GM12872 (cell line): ENCODE results near the gene GLS2.

Source experiments
- TF ChIP-seq, protein P1 (sequence below): IDR thresholded peaks from 3 replicates; pipeline ENCODE4 v1.5.1; 2011; ENCODE audit warnings: low read depth, mild to moderate bottlenecking, low read length, moderate library complexity; ENCODE audit not compliant: insufficient read depth

The GLS2 gene

DNA sequence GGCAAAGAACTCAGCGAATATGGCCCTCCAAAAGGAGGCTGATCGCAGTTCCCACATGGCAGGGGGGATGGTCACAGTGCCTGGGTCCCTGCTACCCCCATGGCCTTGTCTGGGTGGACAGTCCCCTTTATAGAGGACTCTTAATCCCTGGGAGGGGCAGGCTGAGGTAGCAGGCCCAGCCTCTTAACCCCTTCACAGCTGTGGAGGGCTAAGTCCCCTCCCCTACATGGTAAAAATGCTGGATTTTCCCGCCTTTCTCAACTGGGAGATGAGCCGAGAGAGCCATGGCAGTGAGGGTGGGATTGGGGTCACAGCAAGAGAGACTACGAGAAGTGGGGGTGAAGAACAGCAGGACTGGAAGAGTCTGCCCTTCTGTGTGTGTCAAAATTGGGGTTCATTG is 33.4 kb downstream of the GLS2 start, which contains the start of gene MIP:
Gene MIP, minus strand, starts transcription at position 101 of the 400 bp plus-strand sequence. Its CDS starts 44 bp downstream, at position 57.
- TF ChIP-seq, protein P1, sequence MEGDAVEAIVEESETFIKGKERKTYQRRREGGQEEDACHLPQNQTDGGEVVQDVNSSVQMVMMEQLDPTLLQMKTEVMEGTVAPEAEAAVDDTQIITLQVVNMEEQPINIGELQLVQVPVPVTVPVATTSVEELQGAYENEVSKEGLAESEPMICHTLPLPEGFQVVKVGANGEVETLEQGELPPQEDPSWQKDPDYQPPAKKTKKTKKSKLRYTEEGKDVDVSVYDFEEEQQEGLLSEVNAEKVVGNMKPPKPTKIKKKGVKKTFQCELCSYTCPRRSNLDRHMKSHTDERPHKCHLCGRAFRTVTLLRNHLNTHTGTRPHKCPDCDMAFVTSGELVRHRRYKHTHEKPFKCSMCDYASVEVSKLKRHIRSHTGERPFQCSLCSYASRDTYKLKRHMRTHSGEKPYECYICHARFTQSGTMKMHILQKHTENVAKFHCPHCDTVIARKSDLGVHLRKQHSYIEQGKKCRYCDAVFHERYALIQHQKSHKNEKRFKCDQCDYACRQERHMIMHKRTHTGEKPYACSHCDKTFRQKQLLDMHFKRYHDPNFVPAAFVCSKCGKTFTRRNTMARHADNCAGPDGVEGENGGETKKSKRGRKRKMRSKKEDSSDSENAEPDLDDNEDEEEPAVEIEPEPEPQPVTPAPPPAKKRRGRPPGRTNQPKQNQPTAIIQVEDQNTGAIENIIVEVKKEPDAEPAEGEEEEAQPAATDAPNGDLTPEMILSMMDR = no peak

DNA sequence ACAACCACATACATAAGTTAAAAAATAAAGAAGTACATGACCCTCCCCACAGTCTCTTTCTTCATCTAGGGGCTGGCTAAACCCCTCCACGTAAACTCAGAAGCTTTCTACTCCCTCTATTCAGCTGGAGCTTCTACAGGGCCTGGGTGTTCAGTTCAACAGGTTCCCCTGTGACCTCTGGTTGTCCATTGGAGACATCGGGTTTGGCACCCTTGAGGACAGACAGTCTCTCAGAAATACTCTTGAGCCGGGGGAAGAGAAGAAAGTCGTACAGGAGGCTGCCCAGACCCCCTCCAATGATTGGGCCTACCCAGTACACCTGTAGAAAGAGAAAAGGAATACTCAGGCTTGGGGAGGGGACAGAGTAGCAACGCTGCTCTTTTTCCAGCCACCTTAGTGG is 36.8 kb downstream of the GLS2 start:
- TF ChIP-seq, protein P1 = no peak

DNA sequence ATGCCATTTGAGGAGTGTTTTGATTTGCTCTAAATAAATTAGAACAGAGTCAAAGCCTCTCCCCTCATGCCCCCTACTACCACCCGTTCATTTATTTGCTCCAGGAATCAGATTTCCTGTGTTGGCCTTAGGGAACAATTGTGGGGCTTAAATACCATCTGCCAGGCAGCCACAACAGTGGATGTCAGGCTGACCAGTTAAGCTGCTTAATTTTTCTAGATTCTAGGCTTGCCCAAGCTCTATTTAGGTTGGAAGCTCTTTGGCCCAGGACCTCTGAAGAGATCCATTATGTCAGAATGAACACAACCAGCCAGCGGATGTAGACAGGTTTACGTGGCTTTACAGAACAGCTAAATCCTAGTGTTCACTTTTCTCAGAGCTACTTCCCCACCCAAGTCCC is 37.7 kb downstream of the GLS2 start:
- TF ChIP-seq, protein P1 = no peak

DNA sequence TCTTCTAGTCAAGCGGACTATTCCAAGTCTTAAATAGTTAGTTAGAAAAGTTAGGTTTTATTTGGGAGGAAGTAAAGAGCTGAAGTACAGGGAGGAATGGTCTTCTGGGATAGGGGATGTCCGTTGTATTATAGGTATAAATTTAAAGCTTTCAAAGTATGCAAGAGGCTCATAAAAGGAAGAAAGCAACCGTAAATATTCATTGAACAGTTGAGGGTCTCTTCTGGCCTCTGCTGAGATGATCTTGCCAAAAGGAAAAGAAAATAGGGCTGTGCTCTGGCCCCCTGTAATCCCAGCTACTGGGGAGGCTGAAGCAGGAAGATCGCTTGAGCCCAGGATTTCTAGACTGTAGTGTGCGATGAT is 38.4 kb downstream of the GLS2 start:
- TF ChIP-seq, protein P1 = no peak

DNA sequence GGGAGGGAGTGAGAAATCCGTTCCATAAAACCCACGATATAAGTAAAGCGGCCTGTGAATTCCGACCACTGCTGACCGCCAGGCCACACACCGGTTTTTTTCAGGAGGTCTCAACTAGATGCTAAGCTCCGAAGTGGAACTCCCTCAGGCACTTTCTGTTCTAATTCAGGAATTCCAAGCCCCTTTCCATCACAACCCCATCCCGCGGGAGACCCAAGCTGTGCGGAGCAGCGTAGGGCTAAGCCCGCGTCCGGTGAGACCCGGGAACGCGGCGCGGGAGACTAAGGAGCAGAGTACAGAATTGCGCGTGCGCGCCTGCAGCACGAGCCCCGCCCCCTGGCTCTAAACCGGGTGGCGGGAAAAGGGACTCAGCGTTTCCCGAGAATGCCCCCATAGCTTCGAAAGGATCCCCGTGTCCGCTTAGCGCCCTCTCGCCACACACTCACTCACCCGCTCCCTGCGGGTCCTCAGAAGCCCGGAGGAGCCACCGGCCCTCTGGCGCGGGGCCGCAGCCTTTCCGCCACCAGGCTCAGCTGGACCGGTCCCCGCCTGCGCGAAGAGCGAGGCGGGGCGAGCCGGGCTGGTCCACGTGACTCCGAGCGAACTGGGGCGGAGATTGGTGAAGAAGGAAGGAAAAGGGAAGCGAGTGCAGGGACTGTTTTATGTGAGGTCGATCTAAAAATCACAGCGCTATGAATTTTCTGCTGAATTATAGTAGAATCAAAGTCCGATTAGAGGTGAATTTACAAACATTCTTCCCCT is 38.9 kb downstream of the GLS2 start, which contains the start of gene TIMELESS:
Gene TIMELESS, minus strand, starts transcription at position 567 of the 762 bp plus-strand sequence. CDS start 15,256 bp downstream, outside the sequence.
- TF ChIP-seq, protein P1 = no peak

DNA sequence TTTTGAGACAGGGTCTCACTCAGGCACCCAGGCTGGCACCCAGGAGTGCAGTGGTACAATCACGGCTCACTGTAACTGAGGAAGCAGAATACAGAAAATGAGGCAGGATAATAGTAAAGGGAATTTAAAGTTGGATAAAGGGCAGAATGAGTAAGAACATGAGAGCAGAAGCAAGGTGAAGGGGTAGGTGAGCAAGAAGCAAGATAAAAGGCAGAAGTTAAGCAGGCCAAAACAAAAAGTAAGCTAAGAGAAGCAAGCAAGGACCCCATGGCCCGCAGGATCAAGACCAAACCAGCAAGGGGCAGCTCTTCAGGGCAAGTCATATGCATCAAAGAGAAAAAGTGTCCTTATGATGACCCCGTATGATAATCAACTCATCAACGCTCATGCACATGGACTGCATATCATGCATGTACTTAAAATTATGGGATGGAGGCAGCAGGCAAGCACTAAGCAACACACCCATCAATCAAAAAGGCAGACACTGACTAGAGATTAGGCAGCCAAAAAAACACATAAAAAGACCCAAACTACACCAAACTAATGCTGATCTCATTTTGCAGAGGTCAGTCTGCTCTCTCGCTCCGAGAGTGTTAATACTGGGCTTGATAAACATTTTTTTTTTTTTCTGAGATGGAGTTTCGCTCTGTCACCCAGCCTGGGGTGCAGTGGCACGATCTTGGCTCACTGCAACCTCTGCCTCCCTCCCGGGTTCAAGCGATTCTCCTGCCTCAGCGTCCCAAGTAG is 50.4 kb downstream of the GLS2 start:
- TF ChIP-seq, protein P1 = no peak

DNA sequence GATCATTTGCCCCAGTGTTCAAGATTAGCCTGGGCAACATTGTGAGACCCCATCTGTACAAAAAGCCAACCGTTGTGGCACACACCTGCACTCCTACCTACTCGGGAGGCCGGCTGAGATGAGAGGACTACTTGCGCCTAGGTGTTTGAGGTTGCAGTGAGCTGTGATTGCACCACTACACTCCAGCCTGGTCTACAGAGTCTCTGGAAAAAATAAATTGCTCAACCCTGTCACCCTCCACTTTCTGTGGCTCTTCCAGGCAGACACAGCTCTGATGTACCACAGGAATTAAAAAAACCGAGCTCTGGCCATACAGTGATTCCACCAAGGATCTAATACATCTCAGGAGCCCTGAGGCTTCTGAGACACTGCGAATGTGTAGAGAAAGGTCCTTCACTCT is 53.1 kb downstream of the GLS2 start:
- TF ChIP-seq, protein P1 = no peak
